Smooth muscle cell (in vitro differentiated cells): ENCODE data around the gene AGXT. TPM values are rescaled to one million over a fixed set of nuclear protein-coding genes. Genes with fewer than 3 reads are reported as not detected.

ENCODE experiments used
- DNase-seq: peaks from one replicate; lab custom pipeline; 2025; ENCODE audit not compliant: unreplicated experiment; lab: John Stamatoyannopoulos, UW
- H2AFZ ChIP-seq: fragments of 200-600 bp; sonication (generic); 2 replicates; pipeline ENCODE4 v1.6.0; 2016; ENCODE audit warnings: antibody characterized with exemption, low read depth, mild to moderate bottlenecking
- H3F3A ChIP-seq: fragments of 200-600 bp; sonication (generic); 2 replicates; pipeline ENCODE4 v1.6.0; 2017; ENCODE audit warnings: antibody characterized with exemption, low read depth
- H3K27ac ChIP-seq: fragments of 200-600 bp; sonication (generic); 2 replicates; pipeline ENCODE4 v1.5.1; 2016; ENCODE audit warnings: low read depth, mild to moderate bottlenecking
- H3K27me3 ChIP-seq: fragments of 200-600 bp; sonication (generic); 2 replicates; pipeline ENCODE4 v1.6.1; 2016; ENCODE audit warnings: low read depth, mild to moderate bottlenecking
- H3K36me3 ChIP-seq: fragments of 200-600 bp; sonication (generic); 2 replicates; pipeline ENCODE4 v1.5.1; 2016; ENCODE audit warnings: low read depth
- H3K4me1 ChIP-seq: fragments of 200-600 bp; sonication (generic); 2 replicates; pipeline ENCODE4 v1.5.1; 2016; ENCODE audit warnings: low read depth
- H3K4me2 ChIP-seq: fragments of 200-600 bp; sonication (generic); 2 replicates; pipeline ENCODE4 v1.6.0; 2016; ENCODE audit warnings: mild to moderate bottlenecking
- H3K4me3 ChIP-seq: fragments of 200-600 bp; sonication (generic); 2 replicates; pipeline ENCODE4 v1.5.1; 2016; ENCODE audit warnings: mild to moderate bottlenecking
- H3K79me2 ChIP-seq: fragments of 200-600 bp; sonication (generic); 2 replicates; pipeline ENCODE4 v1.6.0; 2016; ENCODE audit warnings: low read depth, mild to moderate bottlenecking
- H3K9ac ChIP-seq: fragments of 200-600 bp; sonication (generic); 2 replicates; pipeline ENCODE4 v1.6.0; 2016; ENCODE audit warnings: low read depth
- H3K9me3 ChIP-seq: fragments of 200-600 bp; sonication (generic); replicated peaks from 2 replicates; pipeline ENCODE4 v1.5.1; 2016; ENCODE audit warnings: low read depth
- H4K20me1 ChIP-seq: fragments of 200-600 bp; sonication (generic); 2 replicates; pipeline ENCODE4 v1.6.0; 2016; ENCODE audit warnings: low read depth
- CTCF ChIP-seq: fragments of 200-600 bp; sonication (generic); IDR thresholded peaks from 2 replicates; pipeline ENCODE4 v1.5.1; 2017; ENCODE audit warnings: borderline replicate concordance, mild to moderate bottlenecking, antibody characterized with exemption; ENCODE audit not compliant: insufficient read depth, poor library complexity, severe bottlenecking
- whole genome bisulfite sequencing: methylation state at CpG from one replicate; pipeline ENCODE4 v1.1.7; 2016; ENCODE audit warnings: low lambda C conversion rate; 5-methylcytosine and 5-hydroxymethylcytosine counted together
- polyA plus RNA-seq: library from polyadenylated mRNA; unstranded; fragments of >200 nt; fragmentation: Nextera tagmentation; extraction: Ambion mirVana; gene quantifications from 2 replicates; pipeline ENCODE4 v1.2.1, GENCODE V29; 2016
- total RNA-seq: library from RNA; depleted of rRNA; stranded (reverse); fragments of >200 nt; gene quantifications from 2 replicates; pipeline ENCODE4 v1.2.3, GENCODE V29; 2014

AGXT gene
- total and polyA plus RNA-seq, 2 experiments from 2014 or later: not detected

- H3F3A ChIP-seq: no peaks in the 10 kb centered on the region
- H3K27ac ChIP-seq: no peak overlapping the region
- H3K4me3 ChIP-seq: no peak overlapping the region
- H4K20me1 ChIP-seq: no peaks in the 10 kb centered on the region
- no peak for DNase-seq
- TF ChIP-seq CTCF: no peak
- H3K36me3 ChIP-seq: no peaks in the 10 kb centered on the region
- H2AFZ ChIP-seq: no peak overlapping the region
- no peaks in the 10 kb centered on the region for H3K9me3 ChIP-seq
- 86% methylated on average over 2 of the region's 2 CpGs for WGBS
- H3K79me2 ChIP-seq: no peaks in the 10 kb centered on the region
- no peaks in the 10 kb centered on the region for H3K4me1 ChIP-seq
- H3K4me2 ChIP-seq: no peak overlapping the region
- no peak overlapping the region for H3K9ac ChIP-seq
- peaks cover 15% of the 10 kb centered on the region for H3K27me3 ChIP-seq
Observed at GRCh38 chr2:240861547-240861946, 7.1 kb upstream of the AGXT start.

DNA sequence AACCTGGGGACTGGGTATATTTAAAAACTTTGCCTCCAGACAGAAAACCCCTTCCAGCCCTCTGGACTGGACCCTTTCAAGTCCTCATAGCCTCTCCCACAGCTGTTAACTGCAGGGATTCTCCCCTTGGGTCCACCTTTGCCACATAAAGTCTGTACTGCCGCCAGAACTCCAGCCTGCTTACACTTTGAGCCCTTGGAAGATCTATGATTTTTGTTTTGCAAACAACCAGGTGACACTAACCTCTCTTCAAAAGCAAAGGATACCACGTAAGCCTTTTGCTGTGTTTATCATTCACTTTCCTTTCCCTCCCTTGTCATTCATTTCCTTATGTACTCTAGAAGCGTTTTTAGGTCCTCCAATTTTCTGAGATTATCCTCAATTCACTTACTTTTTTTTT lies 4.1 kb upstream of the AGXT start:
- H2AFZ ChIP-seq: no peak overlapping the region
- H3K27ac ChIP-seq: no peak overlapping the region
- H3K9me3 ChIP-seq: no peaks in the 10 kb centered on the region
- H3K27me3 ChIP-seq: peaks cover 15% of the 10 kb centered on the region
- H4K20me1 ChIP-seq: no peaks in the 10 kb centered on the region
- 85% methylated on average over 3 of the region's 3 CpGs for WGBS
- H3K36me3 ChIP-seq: no peaks in the 10 kb centered on the region
- H3K79me2 ChIP-seq: no peaks in the 10 kb centered on the region
- no peak overlapping the region for H3K4me2 ChIP-seq
- no peaks in the 10 kb centered on the region for H3F3A ChIP-seq
- no peak for DNase-seq
- TF ChIP-seq CTCF: no peak
- no peak overlapping the region for H3K9ac ChIP-seq
- H3K4me3 ChIP-seq: no peak overlapping the region
- H3K4me1 ChIP-seq: no peaks in the 10 kb centered on the region

DNA sequence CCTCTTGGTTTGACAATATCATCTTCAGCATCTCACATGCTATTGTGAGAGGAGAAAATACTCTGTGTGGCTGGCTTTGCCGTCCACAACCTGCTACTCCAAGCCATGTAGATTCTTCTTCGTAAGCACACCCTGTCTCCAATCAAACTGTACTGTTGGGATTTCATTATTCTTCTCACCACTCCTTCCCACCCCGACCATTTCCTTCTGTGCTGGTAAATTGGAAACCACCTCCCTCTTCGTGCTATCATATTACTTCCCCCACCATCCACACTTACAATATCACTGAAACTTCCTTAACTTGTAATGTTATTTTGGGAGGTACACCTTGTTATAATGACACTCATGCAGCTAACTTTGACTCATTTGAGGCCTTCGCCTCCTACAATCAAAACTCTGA lies 3.2 kb upstream of the AGXT start:
- Histone ChIP-seq H4K20me1 (no peaks in the 10 kb centered on the region), H3F3A (no peaks in the 10 kb centered on the region), H3K27ac (no peak overlapping the region), H3K36me3 (no peaks in the 10 kb centered on the region), H3K9ac (no peak overlapping the region), H3K4me3 (no peak overlapping the region), H2AFZ (no peak overlapping the region), H3K4me1 (no peaks in the 10 kb centered on the region), H3K4me2 (no peak overlapping the region), H3K27me3 (peaks cover 15% of the 10 kb centered on the region), H3K79me2 (no peaks in the 10 kb centered on the region), H3K9me3 (no peaks in the 10 kb centered on the region)
- TF ChIP-seq CTCF: no peak
- 90% methylated on average over 5 of the region's 5 CpGs for WGBS
- no peak for DNase-seq

DNA sequence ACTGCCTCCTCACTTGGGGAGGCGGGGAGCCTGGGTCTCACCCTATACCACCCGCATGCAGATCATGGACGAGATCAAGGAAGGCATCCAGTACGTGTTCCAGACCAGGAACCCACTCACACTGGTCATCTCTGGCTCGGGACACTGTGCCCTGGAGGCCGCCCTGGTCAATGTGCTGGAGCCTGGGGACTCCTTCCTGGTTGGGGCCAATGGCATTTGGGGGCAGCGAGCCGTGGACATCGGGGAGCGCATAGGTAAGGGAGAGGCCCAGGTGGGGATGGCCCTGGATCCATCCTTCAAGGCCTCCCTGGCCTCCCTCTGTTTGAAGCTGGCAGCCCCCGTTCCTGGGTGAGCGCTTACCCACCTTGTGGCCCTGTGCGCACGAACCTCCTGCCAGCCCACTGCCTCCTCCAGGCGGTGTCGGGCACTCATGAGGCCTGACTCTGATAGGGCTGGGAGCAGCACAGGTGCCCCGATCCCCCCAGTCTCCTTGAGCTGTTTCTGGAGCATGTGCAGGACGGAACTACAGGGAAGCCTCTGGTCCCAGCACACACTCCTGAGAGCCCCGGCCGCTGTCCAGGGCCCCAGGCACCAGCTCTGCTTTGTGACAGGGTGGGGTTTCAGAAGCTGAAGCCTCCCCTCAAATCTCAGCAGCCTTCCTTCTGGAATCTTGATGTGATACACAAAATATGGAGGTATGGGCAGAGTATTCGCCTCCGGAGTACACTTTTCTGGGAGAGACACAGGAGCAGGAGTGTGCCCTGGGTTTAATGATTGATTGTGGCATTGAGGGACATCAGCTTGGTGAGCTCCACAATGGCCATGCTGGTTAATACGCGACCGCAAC lies 708 bp downstream of the AGXT start:
- WGBS: 93% methylated on average over 25 of the region's 25 CpGs
- Histone ChIP-seq H3K4me3 (no peak overlapping the region), H3K36me3 (no peaks in the 10 kb centered on the region), H3K27ac (no peak overlapping the region), H4K20me1 (no peaks in the 10 kb centered on the region), H3K4me2 (no peak overlapping the region), H3K27me3 (peaks cover 3% of the 10 kb centered on the region), H3K79me2 (no peaks in the 10 kb centered on the region), H3F3A (no peaks in the 10 kb centered on the region), H2AFZ (no peak overlapping the region), H3K9me3 (no peaks in the 10 kb centered on the region), H3K4me1 (no peaks in the 10 kb centered on the region), H3K9ac (no peak overlapping the region)
- DNase-seq: no peak
- no peak for TF ChIP-seq CTCF
